ENCODE data around the gene IQGAP2. TPM values are rescaled to one million over a fixed set of nuclear protein-coding genes. Genes with fewer than 3 reads are reported as not detected.

Gene IQGAP2
- total RNA-seq, 1 donor = 0.36 TPM

- Histone ChIP-seq H3K27ac (ENCODE audit: low read depth, low read length) (no peak overlapping the region), H4K20me1 (ENCODE audit: insufficient read depth, low read length) (no peaks in the 10 kb centered on the region), H3K4me1 (ENCODE audit: insufficient read depth, low read length) (no peaks in the 10 kb centered on the region), H3K9me3 (ENCODE audit: low read depth, low read length) (no peaks in the 10 kb centered on the region), H3K4me2 (ENCODE audit: insufficient read depth, low read length) (no peak overlapping the region), H3K79me2 (ENCODE audit: insufficient read depth, low read length) (no peaks in the 10 kb centered on the region), H2AFZ (ENCODE audit: low read length) (no peak overlapping the region), H3K27me3 (ENCODE audit: insufficient read depth, low read length) (no peaks in the 10 kb centered on the region), H3K36me3 (ENCODE audit: insufficient read depth, low read length) (no peaks in the 10 kb centered on the region), H3K4me3 (ENCODE audit: insufficient read depth, low read length) (no peak overlapping the region)
- no peak for DNase-seq (ENCODE audit: insufficient read length, low spot score, missing footprints)
- TF ChIP-seq, protein P1, sequence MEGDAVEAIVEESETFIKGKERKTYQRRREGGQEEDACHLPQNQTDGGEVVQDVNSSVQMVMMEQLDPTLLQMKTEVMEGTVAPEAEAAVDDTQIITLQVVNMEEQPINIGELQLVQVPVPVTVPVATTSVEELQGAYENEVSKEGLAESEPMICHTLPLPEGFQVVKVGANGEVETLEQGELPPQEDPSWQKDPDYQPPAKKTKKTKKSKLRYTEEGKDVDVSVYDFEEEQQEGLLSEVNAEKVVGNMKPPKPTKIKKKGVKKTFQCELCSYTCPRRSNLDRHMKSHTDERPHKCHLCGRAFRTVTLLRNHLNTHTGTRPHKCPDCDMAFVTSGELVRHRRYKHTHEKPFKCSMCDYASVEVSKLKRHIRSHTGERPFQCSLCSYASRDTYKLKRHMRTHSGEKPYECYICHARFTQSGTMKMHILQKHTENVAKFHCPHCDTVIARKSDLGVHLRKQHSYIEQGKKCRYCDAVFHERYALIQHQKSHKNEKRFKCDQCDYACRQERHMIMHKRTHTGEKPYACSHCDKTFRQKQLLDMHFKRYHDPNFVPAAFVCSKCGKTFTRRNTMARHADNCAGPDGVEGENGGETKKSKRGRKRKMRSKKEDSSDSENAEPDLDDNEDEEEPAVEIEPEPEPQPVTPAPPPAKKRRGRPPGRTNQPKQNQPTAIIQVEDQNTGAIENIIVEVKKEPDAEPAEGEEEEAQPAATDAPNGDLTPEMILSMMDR (IDR thresholded peaks at IDR 0.05; ENCODE audit: extremely low read depth, low read depth, low read length) = no peak
Measured at GRCh38 chr5:76529464-76530344, 126.6 kb downstream of the IQGAP2 start.

DNA sequence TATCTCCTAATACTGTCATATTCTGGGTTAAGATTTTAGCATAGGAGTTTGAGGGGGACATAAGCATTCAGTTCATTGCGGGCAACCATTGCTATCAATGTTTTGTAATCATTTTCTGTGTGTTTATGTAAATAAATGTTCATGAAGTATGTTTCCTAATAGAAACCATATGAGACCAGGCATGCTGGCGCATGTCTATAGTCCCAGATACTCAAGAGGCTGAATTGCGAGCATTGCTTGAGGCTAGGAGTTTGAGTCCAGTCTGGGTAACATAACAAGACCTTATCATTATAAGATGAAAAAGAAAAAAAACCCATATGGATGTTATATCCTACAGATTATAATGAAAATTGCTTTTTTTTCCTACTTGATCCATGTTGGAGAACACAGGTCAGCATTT, 129.0 kb downstream of the IQGAP2 start:
- TF ChIP-seq, protein P1 (IDR thresholded peaks at IDR 0.05; ENCODE audit: extremely low read depth, low read depth, low read length) = no peak
- Histone ChIP-seq H2AFZ (ENCODE audit: low read length) (no peak overlapping the region), H3K79me2 (ENCODE audit: insufficient read depth, low read length) (no peaks in the 10 kb centered on the region), H3K27ac (ENCODE audit: low read depth, low read length) (no peak overlapping the region), H3K27me3 (ENCODE audit: insufficient read depth, low read length) (no peaks in the 10 kb centered on the region), H3K4me3 (ENCODE audit: insufficient read depth, low read length) (no peak overlapping the region), H3K4me2 (ENCODE audit: insufficient read depth, low read length) (no peak overlapping the region), H3K9me3 (ENCODE audit: low read depth, low read length) (no peaks in the 10 kb centered on the region), H4K20me1 (ENCODE audit: insufficient read depth, low read length) (no peaks in the 10 kb centered on the region), H3K4me1 (ENCODE audit: insufficient read depth, low read length) (no peaks in the 10 kb centered on the region), H3K36me3 (ENCODE audit: insufficient read depth, low read length) (no peaks in the 10 kb centered on the region)
- DNase-seq (ENCODE audit: insufficient read length, low spot score, missing footprints) = no peak

GRCh38 chr5:76532973-76533372, 129.9 kb downstream of the IQGAP2 start:
- no peaks in the 10 kb centered on the region for H3K9me3 ChIP-seq (ENCODE audit: low read depth, low read length)
- no peaks in the 10 kb centered on the region for H3K79me2 ChIP-seq (ENCODE audit: insufficient read depth, low read length)
- H3K27me3 ChIP-seq (ENCODE audit: insufficient read depth, low read length) = no peaks in the 10 kb centered on the region

GRCh38 chr5:76535577-76535976, 132.5 kb downstream of the IQGAP2 start:
- Histone ChIP-seq H2AFZ (ENCODE audit: low read length) (no peak overlapping the region), H3K9me3 (ENCODE audit: low read depth, low read length) (no peaks in the 10 kb centered on the region), H4K20me1 (ENCODE audit: insufficient read depth, low read length) (no peaks in the 10 kb centered on the region), H3K27me3 (ENCODE audit: insufficient read depth, low read length) (no peaks in the 10 kb centered on the region), H3K4me2 (ENCODE audit: insufficient read depth, low read length) (no peak overlapping the region), H3K4me1 (ENCODE audit: insufficient read depth, low read length) (no peaks in the 10 kb centered on the region), H3K79me2 (ENCODE audit: insufficient read depth, low read length) (no peaks in the 10 kb centered on the region), H3K4me3 (ENCODE audit: insufficient read depth, low read length) (no peak overlapping the region), H3K27ac (ENCODE audit: low read depth, low read length) (no peak overlapping the region), H3K36me3 (ENCODE audit: insufficient read depth, low read length) (no peaks in the 10 kb centered on the region)
- TF ChIP-seq, protein P1 (IDR thresholded peaks at IDR 0.05; ENCODE audit: extremely low read depth, low read depth, low read length) = no peak
- no peak for DNase-seq (ENCODE audit: insufficient read length, low spot score, missing footprints)

More at GRCh38 chr5:76532973-76533372, 129.9 kb downstream of the IQGAP2 start:
- Histone ChIP-seq H3K4me3 (ENCODE audit: insufficient read depth, low read length) (no peak overlapping the region), H3K4me2 (ENCODE audit: insufficient read depth, low read length) (no peak overlapping the region), H3K27ac (ENCODE audit: low read depth, low read length) (no peak overlapping the region), H4K20me1 (ENCODE audit: insufficient read depth, low read length) (no peaks in the 10 kb centered on the region), H3K36me3 (ENCODE audit: insufficient read depth, low read length) (no peaks in the 10 kb centered on the region), H3K4me1 (ENCODE audit: insufficient read depth, low read length) (no peaks in the 10 kb centered on the region), H2AFZ (ENCODE audit: low read length) (no peak overlapping the region)
- no peak for DNase-seq (ENCODE audit: insufficient read length, low spot score, missing footprints)
- TF ChIP-seq, protein P1 (IDR thresholded peaks at IDR 0.05; ENCODE audit: extremely low read depth, low read depth, low read length) = no peak

Measured in osteoblast (primary cell).